GM12892 (cell line): ENCODE measurements around the gene TTC38.

ENCODE experiments used
- POLR2A ChIP-seq: IDR thresholded peaks from 2 replicates; pipeline ENCODE4 v1.6.1; 2011; ENCODE audit warnings: low read depth, low read length, control low read depth
- POLR2AphosphoS5 ChIP-seq: IDR thresholded peaks from 2 replicates; pipeline ENCODE4 v1.6.1; 2011; ENCODE audit warnings: low read depth, low read length, control low read depth

DNA sequence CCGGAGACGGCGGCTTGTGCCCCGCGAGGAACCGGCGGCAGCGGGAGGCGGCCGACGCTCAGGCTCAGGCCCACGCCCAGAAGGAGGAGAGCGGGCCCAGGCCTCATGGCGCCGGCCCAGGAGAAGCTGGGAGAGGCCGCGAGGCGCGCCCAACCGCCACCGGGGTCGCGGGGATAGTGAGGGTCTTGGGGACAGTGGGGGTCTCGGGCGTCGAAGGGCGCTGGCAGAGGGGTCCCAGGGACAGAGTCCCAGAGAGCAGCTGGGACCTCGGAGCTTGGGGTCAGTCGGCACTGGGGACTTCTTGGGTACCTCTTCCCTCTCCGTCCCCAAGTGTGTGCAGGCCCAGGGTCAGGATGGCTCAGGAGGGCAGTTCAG is 4.6 kb upstream of the TTC38 start, which contains the start of gene PKDREJ:
- TF ChIP-seq POLR2A, result no peak
- TF ChIP-seq POLR2AphosphoS5, result no peak
